Activated naive CD8-positive, alpha-beta T cell treated with anti-CD3 and anti-CD28 coated beads for 36 hours (primary cell): ENCODE results near the gene APBA1. TPM values are rescaled to one million over a fixed set of nuclear protein-coding genes. Genes with fewer than 3 reads are reported as not detected.

Source experiments
- DNase-seq: peaks from one replicate; pipeline ENCODE4 v3.0.0; 2021
- H3K27ac Mint-ChIP-seq: one replicate; pipeline ENCODE4 v1.8.0; 2022; ENCODE audit warnings: mild to moderate bottlenecking, moderate library complexity, mixed read lengths
- H3K27me3 Mint-ChIP-seq: one replicate; pipeline ENCODE4 v1.8.0; 2022; ENCODE audit warnings: mild to moderate bottlenecking, mixed read lengths
- H3K36me3 Mint-ChIP-seq: one replicate; pipeline ENCODE4 v1.8.0; 2021; ENCODE audit warnings: mild to moderate bottlenecking, mixed read lengths
- H3K4me1 Mint-ChIP-seq: one replicate; pipeline ENCODE4 v1.8.0; 2021; ENCODE audit warnings: mixed read lengths
- H3K4me3 Mint-ChIP-seq: one replicate; pipeline ENCODE4 v1.8.0; 2022; ENCODE audit warnings: mild to moderate bottlenecking, moderate library complexity, mixed read lengths
- H3K9me3 Mint-ChIP-seq: one replicate; pipeline ENCODE4 v1.8.0; 2022; ENCODE audit warnings: mixed read lengths
- total RNA-seq, 2 experiments: library from RNA; stranded (reverse); gene quantifications; one replicate each; pipeline ENCODE4 v1.2.3, GENCODE V29; 2021

APBA1 gene
- total RNA-seq, 2 experiments from 2014 or later, result 0.08 to 0.23 TPM

- Mint-ChIP-seq H3K9me3 (no peaks in the 10 kb centered on the region), H3K4me3 (no peak overlapping the region), H3K27ac (no peak overlapping the region), H3K4me1 (no peaks in the 10 kb centered on the region), H3K36me3 (no peaks in the 10 kb centered on the region), H3K27me3 (peaks cover 6% of the 10 kb centered on the region)
- DNase-seq, result no peak
Observed at GRCh38 chr9:69377981-69378380, 294.2 kb downstream of the APBA1 start.

Other genes with a start within 250 kb of the APBA1 start
- 10 to 100 TPM; 27.1 to 27.7 TPM for gene PTAR1, start 87.6 kb upstream of the APBA1 start, total RNA-seq
- 1 to 10 TPM; 3.1 to 4.7 TPM for gene CFAP95, start 148.4 kb upstream of the APBA1 start, total RNA-seq